HepG2 (cell line): ENCODE data around the gene STMN3. TPM values are rescaled to one million over a fixed set of nuclear protein-coding genes. Genes with fewer than 3 reads are reported as not detected.

Source experiments
- ATAC-seq: fragments of 200-7000 bp; cut with Tn5 transposase; 3 replicates; pipeline ENCODE4 v1.9.1; 2020; ENCODE audit warnings: mild to moderate bottlenecking, moderate library complexity
- BruUV-seq: library from RNA; stranded (reverse); fragments of 400-500 nt; replicated peaks from 2 replicates; lab custom pipeline; 2021; lab: Mats Ljungman, UMichigan
- CTCF ChIA-PET: fragments of 300-600 bp; formaldehyde crosslinking; extraction: SDS; loops from one replicate; lab custom pipeline; 2021; ENCODE audit warnings: low total read pairs, inconsistent platforms, low intra/inter-chr PET ratio; lab: Yijun Ruan, JAX
- POLR2A ChIA-PET: fragments of 350-600 bp; sonication (Branson Sonifier 250); formaldehyde crosslinking; loops from one replicate; lab custom pipeline; 2020; ENCODE audit warnings: antibody characterized with exemption, inconsistent platforms; lab: Yijun Ruan, JAX
- DNase-seq: peaks from one replicate; pipeline ENCODE4 v3.0.0-alpha.2; 2015; ENCODE audit warnings: low spot score
- FAIRE-seq: peaks from 3 replicates; lab custom pipeline; 2011; peaks lifted over from hg19 to GRCh38; lab: Jason Lieb, UNC
- H2AFZ ChIP-seq: one replicate; pipeline ENCODE4 v1.6.1; 2011; ENCODE audit warnings: low read length, inconsistent platforms
- H3K27ac ChIP-seq: fragments of 300-600 bp; 3 replicates; pipeline ENCODE4 v1.8.0; 2011; ENCODE audit warnings: mixed run types, mild to moderate bottlenecking, mixed read lengths, low read length, inconsistent platforms; ENCODE audit not compliant: insufficient read depth; ENCODE audit errors: extremely low read length
- H3K27me3 ChIP-seq, 2 experiments: fragments of 200-600 bp in 1 of 2; 2 replicates in 1 of 2; 3 replicates in 1 of 2; pipeline versions ENCODE4 v1.6.0 to v1.8.0; 2011; ENCODE audit warnings: low read length in 2 of 2, mild to moderate bottlenecking in 2 of 2, moderate library complexity in 2 of 2, inconsistent platforms in 1 of 2; ENCODE audit not compliant: insufficient read depth in 2 of 2, control insufficient read depth in 1 of 2
- H3K36me3 ChIP-seq, 2 experiments: fragments of 200-600 bp in 1 of 2; replicated peaks in 1 of 2; 2 replicates in 1 of 2; 3 replicates in 1 of 2; pipeline versions ENCODE4 v1.5.1 to v1.8.0; 2011; ENCODE audit warnings: low read length in 2 of 2, inconsistent platforms in 1 of 2; ENCODE audit not compliant: insufficient read depth in 2 of 2, control insufficient read depth in 1 of 2
- H3K4me1 ChIP-seq: 2 replicates; pipeline ENCODE4 v1.5.1; 2012; ENCODE audit warnings: low read length, inconsistent platforms; ENCODE audit not compliant: insufficient read depth
- H3K4me2 ChIP-seq: 2 replicates; pipeline ENCODE4 v1.6.0; 2011; ENCODE audit warnings: low read depth, low read length, inconsistent platforms
- H3K4me3 ChIP-seq, 3 experiments: fragments of 200-600 bp in 1 of 3; sonication (generic), shearing (Covaris generic) in 1 of 3; replicated peaks in 1 of 3; 2 replicates each; pipeline ENCODE4 v1.5.1; 2011 to 2016; ENCODE audit warnings: low read length in 3 of 3, inconsistent platforms in 2 of 3, low read depth in 2 of 3, mild to moderate bottlenecking in 2 of 3, control low read depth in 1 of 3, mixed read lengths in 1 of 3; ENCODE audit not compliant: insufficient read depth in 1 of 3
- H3K79me2 ChIP-seq: one replicate; pipeline ENCODE4 v1.6.1; 2011; ENCODE audit warnings: low read length, inconsistent platforms; ENCODE audit not compliant: insufficient read depth
- H3K9ac ChIP-seq: 2 replicates; pipeline ENCODE4 v1.6.0; 2011; ENCODE audit warnings: mild to moderate bottlenecking, low read depth, low read length, inconsistent platforms; ENCODE audit not compliant: insufficient read depth
- H3K9me3 ChIP-seq: 2 replicates; pipeline ENCODE4 v1.5.1; 2012; ENCODE audit warnings: mild to moderate bottlenecking, low read length
- H4K20me1 ChIP-seq: 2 replicates; pipeline ENCODE4 v1.6.0; 2011; ENCODE audit warnings: inconsistent platforms, mild to moderate bottlenecking, low read length, moderate library complexity; ENCODE audit not compliant: insufficient read depth
- EEA1 ChIP-seq: sonication (generic); formaldehyde crosslinking; IDR thresholded peaks from 2 replicates; pipeline ENCODE4 v1.5.1; 2020; ENCODE audit warnings: mild to moderate bottlenecking, missing genetic modification reagents, borderline replicate concordance
- TFAP4 ChIP-seq: sonication (generic); IDR thresholded peaks from 2 replicates; pipeline ENCODE4 v1.6.1; 2016; ENCODE audit warnings: low read depth, borderline replicate concordance
- ZBTB38 ChIP-seq: sonication (generic); formaldehyde crosslinking; IDR thresholded peaks from 2 replicates; pipeline ENCODE4 v1.5.1; 2020; ENCODE audit warnings: mild to moderate bottlenecking, missing genetic modification reagents
- ZNF224 ChIP-seq: sonication (generic); formaldehyde crosslinking; IDR thresholded peaks from 2 replicates; pipeline ENCODE4 v1.5.0; 2020; ENCODE audit warnings: mild to moderate bottlenecking, missing genetic modification reagents
- ZNF703 ChIP-seq: sonication (generic); formaldehyde crosslinking; IDR thresholded peaks from 2 replicates; pipeline ENCODE4 v1.5.1; 2020; ENCODE audit warnings: missing genetic modification reagents, mild to moderate bottlenecking, moderate library complexity, borderline replicate concordance
- ZNF839 ChIP-seq: sonication (generic); formaldehyde crosslinking; IDR thresholded peaks from 2 replicates; pipeline ENCODE4 v1.4.0; 2020; ENCODE audit warnings: missing genetic modification reagents, mild to moderate bottlenecking, borderline replicate concordance
- WGBS: methylation state at CpG from one replicate; pipeline ENCODE4 v1.1.6; 2017; ENCODE audit warnings: low lambda C conversion rate; 5-methylcytosine and 5-hydroxymethylcytosine counted together
- in situ Hi-C: cut with HindIII; loops from 2 replicates; pipeline ENCODE4 v1.10.0; 2017; ENCODE audit warnings: low pct_unique_long_range_greater_than_20kb; ENCODE audit not compliant: extremely low pct_ligation_motif_present
- intact Hi-C: fragments of 100-400 bp; cut with micrococcal nuclease; formaldehyde crosslinking; loops from one replicate; pipeline ENCODE4 v1.10.0; 2022; ENCODE audit not compliant: unreplicated experiment
- polyA plus RNA-seq, 8 experiments: library from polyadenylated mRNA; depleted of rRNA in 3 of 8; stranded (reverse) in 7 of 8; unstranded in 1 of 8; fragments of >200 nt; fragmentation: Illumina TruSeq in 4 of 8; extraction: Trizol in 4 of 8; gene quantifications; 2 replicates each; pipeline versions ENCODE4 v1.2.1 to v1.2.3, GENCODE V29; 2011 to 2016; ENCODE audit warnings: low read depth in 4 of 8, missing spikeins in 1 of 8, mixed read lengths in 1 of 8; ENCODE audit not compliant: insufficient read depth in 1 of 8
- total RNA-seq, 5 experiments: library from RNA; depleted of rRNA; stranded (reverse); fragments of >200 nt; fragmentation: Illumina TruSeq; extraction: Trizol; gene quantifications; 2 replicates each; pipeline ENCODE4 v1.2.3, GENCODE V29; 2016; ENCODE audit warnings: low read depth in 1 of 5
- TF ChIP-seq, protein P1 (sequence below): sonication (generic); formaldehyde crosslinking; IDR thresholded peaks from 2 replicates; pipeline ENCODE4 v1.5.1; 2020; ENCODE audit warnings: mild to moderate bottlenecking, missing genetic modification reagents, moderate library complexity

Gene STMN3
- total and polyA plus RNA-seq, 2 of the 13 experiments (the other 11 are each of a cell fraction or from before 2014, with no cell fraction given): 21.0 to 48.3 TPM

GRCh38 chr20:63622732-63623131 lies 30.5 kb downstream of the STMN3 start:
- Histone ChIP-seq H3K9me3 (no peaks in the 10 kb centered on the region), H3K27ac (no peak overlapping the region), H3K4me3 (no peak overlapping the region), H3K79me2 (peaks cover 40% of the 10 kb centered on the region), H3K4me1 (peaks cover 25% of the 10 kb centered on the region), H3K27me3 (no peaks in the 10 kb centered on the region; a peak in 1 of 5 replicates), H3K36me3 (peaks cover 7 to 20% of the 10 kb centered on the region in 2 experiments), H3K4me2 (no peak overlapping the region), H2AFZ (no peak overlapping the region), H3K9ac (no peak overlapping the region), H4K20me1 (no peaks in the 10 kb centered on the region)
- ChIA-PET POLR2A (no interaction called here), CTCF (no interaction called here)
- TF ChIP-seq EEA1 (CRISPR knock-in tag): no peak
- TF ChIP-seq, protein P1, sequence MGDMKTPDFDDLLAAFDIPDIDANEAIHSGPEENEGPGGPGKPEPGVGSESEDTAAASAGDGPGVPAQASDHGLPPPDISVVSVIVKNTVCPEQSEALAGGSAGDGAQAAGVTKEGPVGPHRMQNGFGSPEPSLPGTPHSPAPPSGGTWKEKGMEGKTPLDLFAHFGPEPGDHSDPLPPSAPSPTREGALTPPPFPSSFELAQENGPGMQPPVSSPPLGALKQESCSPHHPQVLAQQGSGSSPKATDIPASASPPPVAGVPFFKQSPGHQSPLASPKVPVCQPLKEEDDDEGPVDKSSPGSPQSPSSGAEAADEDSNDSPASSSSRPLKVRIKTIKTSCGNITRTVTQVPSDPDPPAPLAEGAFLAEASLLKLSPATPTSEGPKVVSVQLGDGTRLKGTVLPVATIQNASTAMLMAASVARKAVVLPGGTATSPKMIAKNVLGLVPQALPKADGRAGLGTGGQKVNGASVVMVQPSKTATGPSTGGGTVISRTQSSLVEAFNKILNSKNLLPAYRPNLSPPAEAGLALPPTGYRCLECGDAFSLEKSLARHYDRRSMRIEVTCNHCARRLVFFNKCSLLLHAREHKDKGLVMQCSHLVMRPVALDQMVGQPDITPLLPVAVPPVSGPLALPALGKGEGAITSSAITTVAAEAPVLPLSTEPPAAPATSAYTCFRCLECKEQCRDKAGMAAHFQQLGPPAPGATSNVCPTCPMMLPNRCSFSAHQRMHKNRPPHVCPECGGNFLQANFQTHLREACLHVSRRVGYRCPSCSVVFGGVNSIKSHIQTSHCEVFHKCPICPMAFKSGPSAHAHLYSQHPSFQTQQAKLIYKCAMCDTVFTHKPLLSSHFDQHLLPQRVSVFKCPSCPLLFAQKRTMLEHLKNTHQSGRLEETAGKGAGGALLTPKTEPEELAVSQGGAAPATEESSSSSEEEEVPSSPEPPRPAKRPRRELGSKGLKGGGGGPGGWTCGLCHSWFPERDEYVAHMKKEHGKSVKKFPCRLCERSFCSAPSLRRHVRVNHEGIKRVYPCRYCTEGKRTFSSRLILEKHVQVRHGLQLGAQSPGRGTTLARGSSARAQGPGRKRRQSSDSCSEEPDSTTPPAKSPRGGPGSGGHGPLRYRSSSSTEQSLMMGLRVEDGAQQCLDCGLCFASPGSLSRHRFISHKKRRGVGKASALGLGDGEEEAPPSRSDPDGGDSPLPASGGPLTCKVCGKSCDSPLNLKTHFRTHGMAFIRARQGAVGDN (CRISPR knock-in tag): 0 out of 2 replicates have a peak, but pooled peaks have one; percentile 19
- peak; percentile 73 for TF ChIP-seq ZBTB38 (CRISPR knock-in tag)
- no TSS peak for BruUV-seq
- ATAC-seq: no peak
- in situ Hi-C loops: no loop called here
- FAIRE-seq: no peak
- no peak for DNase-seq
- WGBS: 98% methylated on average over 14 of the region's 14 CpGs
- intact Hi-C loops: no loop called here

- CTCF ChIA-PET: no interaction called here
- FAIRE-seq: no peak
- intact Hi-C loops: no loop called here
- Histone ChIP-seq H3K9me3 (no peaks in the 10 kb centered on the region), H3K79me2 (peaks cover 36% of the 10 kb centered on the region), H3K36me3 (peaks cover 9 to 26% of the 10 kb centered on the region in 2 experiments), H3K9ac (no peak overlapping the region), H2AFZ (no peak overlapping the region), H3K27ac (no peak overlapping the region), H3K4me1 (peaks cover 25% of the 10 kb centered on the region), H3K4me2 (no peak overlapping the region), H3K4me3 (no peak overlapping the region), H4K20me1 (no peaks in the 10 kb centered on the region), H3K27me3 (no peaks in the 10 kb centered on the region)
- BruUV-seq: no TSS peak
- POLR2A ChIA-PET: no interaction called here
- ATAC-seq: no peak
- WGBS: 97% methylated on average over 4 of the region's 4 CpGs
- DNase-seq: no peak
- in situ Hi-C loops: no loop called here
- TF ChIP-seq TFAP4 (no peak), ZNF839 (CRISPR knock-in tag) (no peak), ZNF703 (0 out of 2 replicates have a peak, but pooled peaks have one; percentile 30), ZNF224 (0 out of 2 replicates have a peak, but pooled peaks have one; percentile 35)
- TF ChIP-seq, all 625 proteins: peak for 2
Observed at GRCh38 chr20:63622096-63622495, 31.1 kb downstream of the STMN3 start.
